ENCODE measurements around the gene FOLR3.

GRCh38 chr11:72132646-72133045 is 2.9 kb upstream of the FOLR3 start:
- TF ChIP-seq CTCF (optimal IDR thresholded peaks at IDR 0.05 in 1 of 3, IDR thresholded peaks at IDR 0.05 in 1 of 3, conservative IDR thresholded peaks at IDR 0.05 in 1 of 3; ENCODE audit: extremely low read depth in 1 of 3, insufficient read depth in 2 of 3, low read length in 3 of 3) (no peak), EZH2 (IDR thresholded peaks at IDR 0.05; ENCODE audit: low read length) (no peak)

Data from keratinocyte (primary cell).